Ovary (tissue), 9 donors: ENCODE data around the gene TSPYL4. TPM values are rescaled to one million over a fixed set of nuclear protein-coding genes. Genes with fewer than 3 reads are reported as not detected.

Experiments used
- DNase-seq, 5 donors: peaks; one replicate each; pipeline ENCODE4 v3.0.0-alpha.2; 2019 to 2020
- H3K27ac ChIP-seq, 2 donors: fragments of 200-600 bp; one replicate each; pipeline versions ENCODE4 v1.5.1 to v1.8.0; 2019 to 2022
- H3K27me3 ChIP-seq: fragments of 200-600 bp; one replicate; pipeline ENCODE4 v1.8.0; 2022
- H3K36me3 ChIP-seq: fragments of 200-600 bp; sonication (generic); one replicate; pipeline ENCODE4 v1.5.1; 2019
- H3K4me1 ChIP-seq: one replicate; pipeline ENCODE4 v1.8.1; 2013; ENCODE audit warnings: mild to moderate bottlenecking, moderate library complexity; ENCODE audit not compliant: insufficient read depth
- H3K4me3 ChIP-seq: fragments of 200-600 bp; sonication (generic); one replicate; pipeline ENCODE4 v1.5.1; 2017
- H3K9me3 ChIP-seq, 2 donors: fragments of 200-600 bp in 1 of 2; sonication (generic) in 1 of 2; one replicate each; pipeline versions ENCODE4 v1.5.1 to v1.8.1; 2013 to 2019; ENCODE audit warnings: mild to moderate bottlenecking in 1 of 2, moderate library complexity in 1 of 2
- CTCF ChIP-seq, 3 donors: fragments of 450-650 bp in 2 of 3; fragments of 200-600 bp in 1 of 3; IDR thresholded peaks; one replicate each; pipeline versions ENCODE4 v1.5.1 to v1.8.0; 2016 to 2022; ENCODE audit warnings: antibody characterized with exemption in 3 of 3, mild to moderate bottlenecking in 1 of 3
- EP300 ChIP-seq: sonication (generic); formaldehyde crosslinking; IDR thresholded peaks from one replicate; pipeline ENCODE4 v1.6.1; 2017; ENCODE audit warnings: antibody characterized with exemption
- POLR2A ChIP-seq: fragments of 450-650 bp; IDR thresholded peaks from one replicate; pipeline ENCODE4 v1.6.1; 2017; ENCODE audit warnings: antibody characterized with exemption, mild to moderate bottlenecking, moderate library complexity
- WGBS, 3 donors: extraction: QIAGEN DNeasy Blood & Tissue Kit in 1 of 3; methylation state at CpG; one replicate each; pipeline versions ENCODE4 v1.1.5 to v1.1.7; 2013 to 2017; 5-methylcytosine and 5-hydroxymethylcytosine counted together
- intact Hi-C, 4 donors: fragments of 100-400 bp; cut with DNase I; formaldehyde crosslinking; loops; one replicate each; pipeline versions ENCODE4 v1.11.0 to v1.15.1; 2022 to 2023
- polyA plus RNA-seq, 2 donors: library from polyadenylated mRNA; stranded (reverse); fragments of 200-250 nt in 1 of 2; fragments of 350-450 nt in 1 of 2; fragmentation: Illumina TruSeq in 1 of 2; extraction: RNeasy Lipid Tissue Mini Kit (QIAGEN cat#74804) in 1 of 2; gene quantifications; one replicate each; pipeline ENCODE4 v1.2.3, GENCODE V29; 2013 to 2014
- total RNA-seq, 7 donors: library from RNA; depleted of rRNA in 2 of 7; stranded (reverse); fragments of >200 nt in 2 of 7; fragmentation: NEBNext Ultra II Directional in 3 of 7; extraction: Animal tissue kit (Norgen Biotek cat#: 25700) in 3 of 7; gene quantifications; one replicate each; pipeline versions ENCODE4 v1.1.0 to v1.2.4, GENCODE V29; 2016 to 2023
- donor health status: DM: no; HTN: no; CAD: no; lungs with moderate emphysema.
- donor health status: DM: no; HTN: no; CAD: no.
- donor health status: Bipolar disorder and iron deficiency.
- donor health status: DM: yes; HTN: yes; CAD: no.
- donor health status: DM: no; HTN: no; CAD: no.
- donor health status: DM: yes; HTN: yes; CAD: no.

Gene TSPYL4
- total and polyA plus RNA-seq, 9 donors, result 18.1 to 44.4 (median 31.0) TPM

DNA sequence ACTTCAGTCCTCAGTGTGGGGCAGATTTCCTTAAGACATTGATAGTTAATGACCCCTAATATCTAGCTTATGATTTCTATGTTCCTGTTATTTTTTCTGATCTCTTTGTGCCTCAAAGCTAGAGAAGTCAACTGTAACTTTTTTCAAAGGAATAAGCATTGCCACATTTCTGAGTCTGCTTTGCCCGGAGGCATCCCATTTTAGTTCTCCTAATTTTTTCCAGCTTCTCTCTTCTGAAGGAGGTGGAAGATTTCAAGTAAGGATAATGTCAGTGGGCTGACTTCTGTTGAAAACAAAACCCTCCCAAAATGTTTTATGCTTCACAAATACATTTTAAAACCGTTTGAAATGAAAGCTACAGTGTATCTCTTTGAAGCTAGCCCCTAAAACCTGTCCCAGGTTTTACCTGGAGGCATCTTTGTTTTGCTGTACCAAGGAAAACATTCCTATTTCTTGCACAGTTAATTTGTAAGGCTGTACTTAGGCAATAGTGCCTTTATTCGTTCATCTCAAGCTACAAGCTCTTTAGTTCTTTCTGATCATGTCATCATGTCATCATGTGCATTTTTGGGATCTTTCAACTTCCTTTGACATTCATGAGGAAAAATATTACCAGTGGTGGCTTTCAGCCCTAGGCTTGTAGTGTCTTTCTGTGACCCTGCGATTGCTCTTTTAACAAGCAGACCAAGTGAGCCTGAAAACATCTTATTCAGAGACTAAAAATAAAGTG is 45.7 kb downstream of the TSPYL4 start:
- intact Hi-C loops, result no loop called here
- Histone ChIP-seq H3K27me3 (no peaks in the 10 kb centered on the region), H3K4me3 (no peak overlapping the region), H3K27ac (no peak overlapping the region), H3K4me1 (no peaks in the 10 kb centered on the region), H3K9me3 (no peaks in the 10 kb centered on the region), H3K36me3 (no peaks in the 10 kb centered on the region)
- no peak for DNase-seq
- TF ChIP-seq CTCF (IDR thresholded peaks at IDR 0.05) (no peak), EP300 (no peak), POLR2A (no peak)
- 85 to 86% (median 85%) methylated on average over 4 of the region's 4 CpGs for WGBS, 3 donors

GRCh38 chr6:116206231-116206903 is 47.5 kb downstream of the TSPYL4 start:
- no peaks in the 10 kb centered on the region for H3K4me1 ChIP-seq
- intact Hi-C loops, result no loop called here
- DNase-seq, result no peak
- H3K27ac ChIP-seq, result no peak overlapping the region
- H3K9me3 ChIP-seq, result no peaks in the 10 kb centered on the region
- H3K27me3 ChIP-seq, result no peaks in the 10 kb centered on the region
- TF ChIP-seq CTCF (IDR thresholded peaks at IDR 0.05) (no peak), EP300 (no peak), POLR2A (no peak)
- no peak overlapping the region for H3K4me3 ChIP-seq
- H3K36me3 ChIP-seq, result no peaks in the 10 kb centered on the region
- WGBS, 3 donors, result 92 to 96% (median 95%) methylated on average over 1 of the region's 1 CpG

- Histone ChIP-seq H3K9me3 (no peaks in the 10 kb centered on the region), H3K4me1 (no peaks in the 10 kb centered on the region), H3K36me3 (no peaks in the 10 kb centered on the region), H3K4me3 (no peak overlapping the region), H3K27me3 (no peaks in the 10 kb centered on the region), H3K27ac (no peak overlapping the region)
- TF ChIP-seq POLR2A (no peak), CTCF (IDR thresholded peaks at IDR 0.05) (no peak), EP300 (no peak)
- intact Hi-C loops, result no loop called here
- 59 to 62% (median 60%) methylated on average over 2 of the region's 2 CpGs for WGBS, 3 donors
- DNase-seq, result no peak
Observed at GRCh38 chr6:116205281-116205680, 48.6 kb downstream of the TSPYL4 start.

DNA sequence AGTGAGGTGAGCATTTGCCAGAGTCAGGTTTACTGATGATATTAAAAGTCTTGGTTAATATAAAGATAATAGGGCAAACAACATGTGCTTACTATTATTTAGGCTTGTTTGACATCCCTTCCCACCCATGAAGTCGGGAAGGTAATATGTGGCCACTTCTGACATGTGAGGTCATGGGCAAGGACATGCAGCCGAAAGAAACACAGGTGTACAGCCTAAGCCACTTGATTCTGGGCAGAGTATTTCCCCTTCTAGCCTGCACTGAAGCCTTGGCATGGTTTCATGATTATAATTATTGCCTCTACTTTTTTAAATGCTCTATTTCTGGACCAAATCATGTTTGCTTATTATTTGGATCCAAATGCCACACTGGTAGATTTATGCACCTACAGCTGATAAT is 52.3 kb downstream of the TSPYL4 start:
- no peak overlapping the region for H3K4me3 ChIP-seq
- no peaks in the 10 kb centered on the region for H3K27me3 ChIP-seq
- no peak overlapping the region for H3K27ac ChIP-seq
- no peaks in the 10 kb centered on the region for H3K9me3 ChIP-seq
- WGBS, 3 donors, result 70 to 85% (median 79%) methylated on average over 2 of the region's 2 CpGs
- no peaks in the 10 kb centered on the region for H3K4me1 ChIP-seq
- TF ChIP-seq EP300 (no peak), POLR2A (no peak), CTCF (IDR thresholded peaks at IDR 0.05) (no peak)
- intact Hi-C loops, result no loop called here
- DNase-seq, result no peak
- no peaks in the 10 kb centered on the region for H3K36me3 ChIP-seq
